Measurements from ENCODE around the gene NCOA6.
A peak's percentile ranks its signal among the peaks of the same experiment; 100 is the strongest.
"Not testable (repeated sequence)": the region's sequence is repeated elsewhere in the genome, so short reads cannot be mapped to it uniquely, and the experiment has no call there.

The NCOA6 gene

GRCh38 chr20:34717230-34718095 is 108.0 kb downstream of the NCOA6 start:
- DNase-seq, result no peak

GRCh38 chr20:34716921-34717229 is 108.6 kb downstream of the NCOA6 start:
- no peak for DNase-seq

GRCh38 chr20:34715384-34715783 is 110.1 kb downstream of the NCOA6 start:
- no peak for DNase-seq

- DNase-seq, result not testable (repeated sequence)
Measured at GRCh38 chr20:34713944-34714515, 111.4 kb downstream of the NCOA6 start.

- peak in 1 of 2 donors; percentile 32 for DNase-seq
Measured at GRCh38 chr20:34713194-34713943, 112.1 kb downstream of the NCOA6 start.

- no peak for DNase-seq
Measured at GRCh38 chr20:34712525-34713192, 112.8 kb downstream of the NCOA6 start.

- DNase-seq, result no peak
Measured at GRCh38 chr20:34711813-34712430, 113.5 kb downstream of the NCOA6 start.

- DNase-seq, result no peak
Measured at GRCh38 chr20:34710861-34711574, 114.4 kb downstream of the NCOA6 start.

GRCh38 chr20:34710568-34710839 is 114.9 kb downstream of the NCOA6 start:
- DNase-seq, result no peak

GRCh38 chr20:34709831-34710567 is 115.5 kb downstream of the NCOA6 start:
- peak; percentile 15 to 28 for DNase-seq

GRCh38 chr20:34709044-34709830 is 116.2 kb downstream of the NCOA6 start:
- peak; percentile 38 to 53 for DNase-seq

- peak in 1 of 2 donors; percentile 35 for DNase-seq
Measured at GRCh38 chr20:34708621-34709043, 116.8 kb downstream of the NCOA6 start.

GRCh38 chr20:34706912-34707784 is 118.3 kb downstream of the NCOA6 start:
- DNase-seq, result no peak

GRCh38 chr20:34706302-34706875 is 119.1 kb downstream of the NCOA6 start:
- no peak for DNase-seq

- DNase-seq, result peak; percentile 36 to 53
Measured at GRCh38 chr20:34705397-34706301, 119.8 kb downstream of the NCOA6 start.

- no peak for DNase-seq
Measured at GRCh38 chr20:34705008-34705396, 120.4 kb downstream of the NCOA6 start.

- DNase-seq, result peak; percentile 92 to 96
Measured at GRCh38 chr20:34704177-34705007, 121.1 kb downstream of the NCOA6 start, which contains the start of gene TP53INP2. TSS of gene TP53INP2 (plus strand) at chr20:34704344. CDS start at chr20:34708740, 4,396 bp downstream.
